Activated T-helper 9 cell treated with anti-CD3 and anti-CD28 coated beads, Interleukin-2, amount 50 U/mL, for 16 hours (primary cell): ENCODE results near the gene GLYATL3.
"Not testable (repeated sequence)": the region's sequence is repeated elsewhere in the genome, so short reads cannot be mapped to it uniquely, and the experiment has no call there.

ENCODE experiments used
- DNase-seq: peaks from one replicate; pipeline ENCODE4 v3.0.0-alpha.2; 2020; ENCODE audit warnings: low read depth

The GLYATL3 gene

DNA sequence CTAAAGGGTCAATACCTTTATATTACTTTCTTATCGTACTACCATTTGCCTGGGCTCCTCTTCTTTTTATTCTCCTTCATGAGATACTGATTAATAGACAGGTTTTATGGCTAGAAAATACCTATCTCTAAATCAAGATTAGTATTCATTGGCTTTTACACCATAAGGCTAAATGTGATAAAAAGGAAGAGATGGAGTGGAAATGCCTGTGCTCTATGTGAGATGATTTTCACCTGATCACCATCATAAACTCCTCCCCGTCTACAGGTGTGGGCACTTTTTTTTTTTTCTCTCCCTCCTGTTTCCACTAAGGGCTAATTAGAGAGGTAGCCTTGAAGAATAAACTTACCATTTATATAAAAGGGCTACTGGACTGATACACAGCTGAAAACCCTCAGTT lies at the start of gene GLYATL3:
TSS of gene GLYATL3 (plus strand) at position 301 of the 400 bp plus-strand sequence. CDS start 12,068 bp downstream, outside the sequence.
- DNase-seq: no peak

DNA sequence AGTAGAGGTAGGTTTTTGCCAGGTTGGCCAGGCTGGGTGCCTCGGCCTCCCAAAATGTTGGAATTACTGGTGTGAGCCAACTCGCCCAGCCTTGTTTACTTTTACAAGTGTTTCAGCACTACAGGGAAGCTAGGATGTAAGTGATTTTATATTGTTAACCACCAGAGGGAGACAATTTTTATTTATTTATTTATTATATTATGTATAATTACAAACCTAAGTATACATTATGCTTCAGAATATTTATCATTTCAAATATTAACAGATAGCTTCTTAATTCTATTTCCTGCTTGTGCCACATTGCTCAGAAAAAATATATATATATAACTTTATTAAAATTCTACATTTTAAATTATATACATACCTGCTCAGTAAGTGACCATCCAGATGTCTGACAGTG lies 46.5 kb upstream of the GLYATL3 start:
- no peak for DNase-seq

DNA sequence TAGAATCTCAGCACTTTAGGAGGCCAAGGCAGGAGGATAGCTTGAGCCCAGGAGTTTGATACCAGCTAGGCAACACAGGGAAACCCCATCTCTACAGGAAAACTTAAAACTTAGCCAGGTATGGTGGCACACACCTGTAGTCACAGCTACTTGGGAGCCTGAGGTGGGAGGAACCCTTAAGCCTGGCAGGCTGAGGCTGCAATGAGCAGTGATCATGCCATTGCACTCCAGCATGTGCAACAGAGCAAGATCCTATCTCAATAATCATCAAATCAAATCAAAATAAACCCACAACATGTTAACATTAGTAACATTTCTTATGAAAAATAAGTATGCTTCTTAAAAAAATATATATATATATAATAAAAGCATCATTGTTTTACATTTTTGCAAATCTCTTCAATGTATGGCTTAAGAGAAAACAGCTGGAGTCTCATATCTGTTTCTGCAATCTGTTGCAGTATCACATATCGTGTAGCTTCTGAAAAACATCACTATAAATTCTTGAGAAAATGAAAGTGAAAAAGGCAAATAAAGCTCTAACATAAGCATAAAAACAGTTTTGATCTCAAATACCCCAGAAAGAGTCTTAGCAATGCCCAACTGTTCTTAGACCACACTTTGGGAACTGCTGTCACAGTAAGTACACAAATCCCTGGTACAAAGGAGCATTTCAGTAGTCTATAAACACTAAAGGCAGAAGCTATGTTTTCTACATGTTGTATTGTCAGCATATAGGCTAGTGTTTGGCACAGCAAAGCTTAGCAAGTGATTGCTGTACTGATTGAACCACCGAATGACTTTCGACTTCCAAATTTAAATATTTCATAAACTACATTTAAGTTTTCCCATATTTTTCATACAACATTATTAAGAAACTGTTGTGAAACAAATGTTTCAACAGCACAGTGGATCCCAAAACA lies 44.7 kb upstream of the GLYATL3 start:
- no peak for DNase-seq

DNA sequence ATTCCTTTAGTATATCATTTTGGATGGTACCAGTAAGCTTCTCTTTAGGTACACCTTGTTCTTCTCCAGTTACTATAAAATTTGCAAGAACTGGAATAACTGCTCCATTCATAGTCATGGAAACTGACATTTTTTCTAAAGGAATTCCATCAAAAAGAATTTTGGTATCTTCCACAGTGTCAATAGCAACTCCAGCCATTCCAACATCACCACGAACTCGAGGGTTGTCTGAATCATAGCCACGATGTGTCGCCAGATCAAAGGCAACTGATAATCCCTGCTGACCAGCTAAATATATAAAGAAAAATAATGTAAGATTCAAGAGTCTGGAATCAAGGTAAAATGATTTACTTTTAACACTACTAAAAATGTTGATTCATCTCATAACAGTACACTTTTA lies 42.0 kb upstream of the GLYATL3 start:
- DNase-seq: no peak

DNA sequence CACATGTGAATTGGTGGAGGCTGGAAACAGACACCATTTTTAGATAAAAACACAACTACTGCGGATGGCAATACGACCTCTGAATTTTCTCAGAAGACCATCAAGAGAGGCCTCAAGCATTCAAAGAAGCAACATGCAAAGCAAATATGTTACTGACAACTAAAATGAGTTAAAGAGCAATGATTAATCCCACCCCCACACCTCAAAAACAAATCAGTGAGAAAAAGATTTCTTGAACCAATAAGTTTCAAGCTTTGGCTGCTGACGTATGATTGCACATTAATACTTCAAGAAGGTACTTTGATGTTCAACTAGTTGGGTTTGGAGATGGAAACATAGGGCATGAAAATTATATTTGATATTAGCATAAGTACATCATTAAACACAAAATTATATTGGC lies 37.7 kb upstream of the GLYATL3 start:
- DNase-seq: no peak

DNA sequence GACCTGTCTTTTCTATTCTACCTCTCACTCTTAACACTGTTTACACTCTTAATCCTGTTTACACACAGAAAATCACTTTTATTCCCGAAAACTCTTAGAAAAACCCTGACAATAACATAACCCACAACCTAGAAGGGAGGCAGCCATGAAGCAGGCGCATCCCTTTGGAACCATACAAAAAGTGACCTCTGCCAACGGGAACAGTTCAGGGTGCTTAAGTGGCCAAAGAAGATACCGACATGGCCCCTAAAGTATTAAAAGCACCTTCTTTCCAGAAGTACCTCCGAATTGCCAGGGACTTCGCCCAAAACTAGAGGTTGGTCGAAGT lies 37.2 kb upstream of the GLYATL3 start:
- DNase-seq: no peak

DNA sequence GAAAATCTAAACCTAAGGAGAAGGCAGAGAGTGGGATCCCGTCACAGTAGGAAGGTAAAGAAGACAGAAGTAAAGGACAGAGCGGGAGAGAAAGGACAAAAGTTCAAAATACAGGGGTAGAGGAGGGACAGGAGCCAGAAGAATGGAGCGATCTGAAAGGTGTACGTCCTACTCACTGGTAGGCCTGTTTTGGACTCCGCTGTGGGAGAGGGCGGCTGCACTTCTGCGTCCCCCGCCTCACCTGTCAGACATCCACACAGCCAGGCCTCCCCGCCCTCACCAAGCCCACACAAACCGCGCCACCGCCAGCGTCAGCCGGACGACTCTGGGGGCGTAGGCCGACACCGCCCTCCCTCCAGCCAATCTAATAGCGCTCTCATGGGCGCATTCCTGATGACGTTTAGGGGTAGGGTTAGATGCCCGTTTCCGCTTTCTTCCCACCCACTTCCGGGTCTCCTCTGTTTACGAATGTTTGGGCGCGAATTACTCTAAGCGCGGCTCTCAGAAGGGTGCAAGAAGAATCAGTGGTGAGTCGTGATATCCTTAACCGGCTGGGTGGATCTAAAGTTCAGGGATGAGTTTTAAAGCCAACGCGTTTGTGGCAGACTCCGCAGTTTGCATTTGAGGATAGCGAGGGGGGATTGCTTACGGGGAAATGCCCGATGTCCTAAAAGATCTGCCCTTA lies 36.7 kb upstream of the GLYATL3 start, which contains the start of the genes CENPQ and MMUT:
TSS of gene CENPQ (plus strand) at position 444 of the 685 bp plus-strand sequence. CDS start 6,807 bp downstream, outside the sequence.
TSS of gene MMUT (minus strand) at position 327 of the 685 bp plus-strand sequence. CDS start 3,787 bp downstream, outside the sequence.
- DNase-seq: peak; percentile 83

DNA sequence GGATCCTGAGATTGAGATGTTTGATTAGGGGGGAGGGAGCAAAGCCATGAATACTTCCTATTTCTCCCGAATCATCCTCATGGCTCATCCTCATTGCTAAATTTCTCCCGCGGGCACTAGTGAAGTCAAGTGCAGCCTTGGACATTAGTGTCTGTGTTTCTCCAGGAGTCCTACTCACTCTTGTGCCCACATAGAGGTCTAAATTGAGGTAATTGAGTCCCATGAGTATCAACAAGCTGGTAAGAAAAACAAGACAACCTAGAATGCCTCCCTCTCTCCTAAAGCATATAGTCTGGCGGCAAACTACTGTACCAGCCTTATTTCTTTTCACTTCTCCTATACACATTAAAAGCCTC lies 36.1 kb upstream of the GLYATL3 start:
- DNase-seq: no peak

DNA sequence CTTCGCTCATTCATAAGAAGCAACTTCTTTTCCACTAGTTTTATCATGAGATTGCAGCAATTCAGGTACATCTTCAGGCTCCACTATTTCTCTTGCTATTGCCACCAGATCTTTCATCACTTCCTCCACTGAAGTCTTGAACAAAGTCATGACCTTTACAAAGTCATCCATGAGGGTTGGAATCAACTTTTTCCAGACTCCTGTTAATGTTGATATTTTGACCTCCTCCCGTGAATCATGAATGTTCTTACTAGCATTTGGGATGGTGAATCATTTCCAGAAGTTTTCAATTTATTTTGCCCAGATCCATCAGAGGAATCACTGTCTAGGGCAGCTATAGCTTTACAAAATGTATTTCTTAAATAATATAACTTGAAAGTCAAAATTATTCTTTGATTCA lies 35.0 kb upstream of the GLYATL3 start:
- DNase-seq: no peak

DNA sequence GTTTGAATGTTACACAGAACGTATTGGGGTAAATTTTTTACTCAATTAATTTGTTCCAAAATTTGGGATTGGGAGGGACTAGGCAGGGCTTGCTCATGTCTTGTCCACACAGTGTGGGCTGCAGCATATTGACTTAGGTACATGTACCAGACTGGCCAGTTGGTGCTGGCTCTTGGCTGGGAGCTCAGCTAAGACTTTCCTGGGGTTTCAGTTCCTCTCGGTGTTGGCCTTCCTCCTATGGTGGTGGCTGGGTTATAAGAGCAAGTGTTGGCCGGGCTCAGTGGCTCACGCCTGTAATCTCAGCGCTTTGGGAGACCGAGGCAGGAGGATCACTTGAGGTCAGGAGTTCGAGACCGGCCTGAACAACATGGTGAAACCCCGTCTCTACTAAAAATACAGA lies 31.7 kb upstream of the GLYATL3 start:
- DNase-seq: no peak

DNA sequence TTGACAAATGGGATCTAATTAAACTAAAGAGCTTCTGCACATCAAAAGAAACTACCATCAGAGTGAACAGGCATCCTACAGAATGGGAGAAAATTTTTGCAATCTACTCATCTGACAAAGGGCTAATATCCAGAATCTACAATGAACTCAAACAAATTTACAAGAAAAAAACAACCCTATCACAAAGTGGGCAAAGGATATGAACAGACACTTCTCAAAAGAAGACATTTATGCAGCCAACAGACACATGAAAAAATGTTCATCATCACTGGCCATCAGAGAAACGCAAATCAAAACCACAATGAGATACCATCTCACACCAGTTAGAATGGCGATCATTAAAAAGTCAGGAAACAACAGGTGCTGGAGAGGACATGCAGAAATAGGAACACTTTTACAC lies 23.2 kb upstream of the GLYATL3 start:
- DNase-seq: not testable (repeated sequence)

DNA sequence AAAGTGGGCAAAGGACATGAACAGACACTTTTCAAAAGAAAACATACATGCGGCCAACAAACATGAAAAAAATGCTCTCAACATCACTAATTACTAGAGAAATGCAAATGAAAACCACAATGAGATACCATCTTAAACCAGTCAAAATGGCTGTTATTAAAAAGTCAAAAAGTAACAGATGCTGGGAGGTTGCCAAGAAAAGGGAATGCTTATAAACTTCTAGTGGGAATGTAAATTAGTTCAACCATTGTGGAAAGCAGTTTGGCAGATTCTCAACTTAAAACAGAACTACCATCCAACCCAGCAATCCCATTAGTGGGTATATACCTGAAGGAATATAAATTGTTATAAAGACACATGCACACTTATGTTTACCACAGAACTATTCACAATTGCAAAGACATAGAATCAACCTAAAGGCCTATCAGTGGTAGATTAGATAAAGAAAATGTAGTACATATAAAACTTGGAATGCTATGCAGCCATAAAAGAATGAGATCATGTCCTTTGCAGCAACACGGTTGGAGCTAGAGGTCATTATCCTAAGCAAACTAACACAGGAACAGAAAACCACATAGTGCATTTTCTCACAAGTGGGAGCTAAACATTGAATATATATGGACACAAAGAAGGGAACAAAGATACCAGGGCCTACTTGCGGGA lies 20.3 kb upstream of the GLYATL3 start:
- DNase-seq: no peak

DNA sequence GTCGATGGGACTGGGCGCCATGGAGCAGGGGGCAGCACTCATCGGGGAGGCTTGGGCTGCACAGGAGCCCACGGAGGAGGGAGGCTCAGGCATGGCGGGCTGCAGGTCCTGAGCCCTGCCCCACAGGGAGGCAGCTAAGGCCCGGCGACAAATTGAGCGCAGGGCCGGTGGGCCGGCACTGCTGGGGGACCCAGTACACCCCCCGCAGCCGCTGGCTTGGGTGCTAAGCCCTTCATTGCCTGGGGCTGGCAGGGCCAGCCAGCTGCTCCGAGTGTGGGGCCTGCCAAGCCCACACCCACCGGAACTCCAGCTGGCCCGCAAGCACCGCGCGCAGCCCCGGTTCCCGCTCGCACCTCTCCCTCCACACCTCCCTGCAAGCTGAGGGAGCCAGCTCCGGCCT lies 17.9 kb upstream of the GLYATL3 start:
- DNase-seq: not testable (repeated sequence)

DNA sequence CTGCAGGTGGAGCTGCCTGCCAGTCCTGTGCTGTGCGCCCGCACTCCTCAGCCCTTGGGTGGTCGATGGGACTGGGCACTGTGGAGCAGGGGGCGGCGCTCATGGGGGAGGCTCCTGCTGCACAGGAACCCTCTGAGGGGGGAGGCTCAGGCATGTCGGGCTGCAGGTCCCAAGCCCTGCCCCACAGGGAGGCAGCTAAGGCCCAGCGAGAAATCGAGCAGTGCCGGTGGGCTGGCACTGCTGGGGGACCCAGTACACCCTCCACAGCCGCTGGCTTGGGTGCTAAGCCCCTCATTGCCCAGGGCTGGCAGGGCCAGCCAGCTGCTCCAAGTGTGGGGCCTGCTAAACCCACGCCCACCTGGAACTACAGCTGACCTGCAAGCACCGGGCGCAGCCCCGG lies 16.3 kb upstream of the GLYATL3 start:
- DNase-seq: not testable (repeated sequence)

DNA sequence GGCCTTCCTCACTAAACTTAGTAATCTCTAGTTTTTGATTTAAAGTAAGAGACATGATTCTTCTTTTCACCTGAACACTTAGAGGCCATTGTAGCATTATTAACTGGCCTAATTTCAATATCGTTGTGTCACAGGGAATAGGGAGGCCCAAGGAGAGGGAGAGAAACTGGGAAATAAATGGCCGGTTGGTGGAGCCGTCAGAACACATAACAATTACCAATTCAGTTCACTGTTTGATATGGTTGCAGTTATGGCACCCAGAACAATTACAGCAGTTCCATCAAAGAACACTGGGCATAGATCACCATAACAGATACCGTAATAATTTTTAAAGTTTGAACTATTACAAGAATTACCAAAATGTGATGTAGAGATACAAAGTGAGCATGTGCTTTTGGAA lies 9.1 kb upstream of the GLYATL3 start:
- no peak for DNase-seq

DNA sequence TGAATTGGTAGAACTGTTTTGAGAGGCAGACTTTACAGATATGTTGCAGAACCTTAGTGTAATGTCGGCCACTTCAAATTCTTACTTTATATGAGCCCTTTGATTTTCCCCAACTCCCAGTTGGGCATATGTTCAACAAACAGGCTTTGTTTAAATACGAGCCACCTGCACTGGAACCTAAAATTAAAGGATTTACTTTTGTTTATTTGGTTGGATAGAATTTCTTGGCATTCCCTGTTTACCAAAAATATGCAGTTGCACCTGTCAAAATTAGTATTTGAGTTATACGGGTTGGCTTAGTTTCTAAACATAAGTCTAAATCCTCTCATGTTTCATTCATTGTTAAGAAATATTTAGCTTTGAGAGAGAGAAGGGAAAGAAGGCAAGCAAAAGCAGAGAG lies 2.4 kb upstream of the GLYATL3 start:
- DNase-seq: no peak

DNA sequence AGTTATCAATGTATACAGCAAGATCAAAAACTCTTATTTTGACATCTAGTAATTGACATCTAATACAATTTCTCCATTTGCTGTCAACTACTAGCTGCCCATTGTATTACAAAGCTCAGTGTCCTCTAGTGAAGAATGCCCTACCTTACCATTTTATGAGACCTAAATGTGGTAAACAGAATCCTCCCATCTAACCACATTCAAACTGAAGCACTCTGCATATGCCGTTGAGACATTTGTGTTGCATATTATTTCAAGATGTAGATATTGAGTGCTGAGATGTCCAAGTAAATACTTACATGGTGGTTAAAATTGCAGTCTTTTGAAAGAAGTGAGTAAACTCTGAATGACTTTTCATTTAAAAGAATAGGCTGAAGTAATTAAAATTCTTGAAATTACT lies 597 bp upstream of the GLYATL3 start:
- no peak for DNase-seq

DNA sequence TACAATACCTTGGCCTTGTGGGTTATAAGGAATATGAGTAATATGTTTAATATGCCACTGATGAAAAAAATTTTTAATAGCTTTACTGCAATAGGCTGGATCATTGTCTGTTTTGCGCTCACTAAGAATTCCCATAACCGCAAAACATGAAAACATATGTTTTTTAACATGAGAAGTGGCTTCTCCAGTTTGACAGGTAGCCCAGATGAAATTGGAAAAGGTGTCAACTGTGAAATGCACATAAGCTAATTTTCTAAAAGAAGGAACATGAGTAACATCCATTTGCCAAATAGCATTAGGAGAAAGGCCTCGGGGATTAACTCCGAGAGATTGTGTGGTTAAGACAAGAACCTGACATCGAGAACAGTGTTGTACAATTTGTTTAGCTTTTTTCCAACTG lies 4.9 kb downstream of the GLYATL3 start:
- DNase-seq: no peak

DNA sequence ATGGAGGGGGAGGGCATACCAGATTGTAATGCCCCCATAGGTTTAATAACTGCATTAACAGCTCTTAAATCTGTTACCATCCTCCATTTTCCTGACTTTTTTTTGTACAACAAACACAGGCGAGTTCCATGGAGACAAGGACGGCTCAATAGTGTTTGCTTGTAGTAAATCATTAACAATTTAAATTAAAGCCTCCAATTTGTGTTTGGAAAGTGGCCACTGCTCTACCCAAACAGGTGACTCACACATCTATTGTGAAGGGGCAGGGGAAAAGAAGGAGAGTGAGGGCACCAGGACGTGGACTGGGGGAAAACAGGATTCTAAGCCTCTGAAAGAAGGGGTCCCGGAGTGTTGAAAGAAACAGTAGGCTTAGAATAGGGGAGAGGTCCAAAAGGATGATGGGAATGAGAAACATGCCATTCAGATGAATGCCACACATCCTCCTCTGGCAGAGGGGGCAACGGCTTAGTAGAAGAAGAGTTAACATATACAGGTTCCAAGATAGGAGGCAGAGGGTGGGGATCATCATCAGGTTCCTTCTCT lies 6.9 kb downstream of the GLYATL3 start:
- no peak for DNase-seq

DNA sequence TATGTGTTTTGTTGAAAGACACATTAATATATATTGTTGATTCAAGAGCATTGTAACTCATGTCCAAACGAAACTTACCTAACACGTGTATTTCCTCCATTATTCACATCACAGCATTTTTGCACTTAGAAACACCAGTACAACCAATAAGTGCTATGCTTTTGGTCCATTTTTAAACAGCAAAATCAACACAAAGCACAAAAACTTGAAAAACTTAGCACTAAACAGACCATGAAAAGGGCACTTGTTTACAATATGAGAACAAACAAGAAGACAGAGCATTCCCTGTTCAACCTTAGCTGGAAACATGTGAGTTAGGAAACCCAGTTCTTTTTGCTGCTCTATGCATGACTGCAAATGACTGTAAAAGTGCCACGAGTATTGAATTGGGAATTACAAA lies 9.6 kb downstream of the GLYATL3 start:
- DNase-seq: no peak

DNA sequence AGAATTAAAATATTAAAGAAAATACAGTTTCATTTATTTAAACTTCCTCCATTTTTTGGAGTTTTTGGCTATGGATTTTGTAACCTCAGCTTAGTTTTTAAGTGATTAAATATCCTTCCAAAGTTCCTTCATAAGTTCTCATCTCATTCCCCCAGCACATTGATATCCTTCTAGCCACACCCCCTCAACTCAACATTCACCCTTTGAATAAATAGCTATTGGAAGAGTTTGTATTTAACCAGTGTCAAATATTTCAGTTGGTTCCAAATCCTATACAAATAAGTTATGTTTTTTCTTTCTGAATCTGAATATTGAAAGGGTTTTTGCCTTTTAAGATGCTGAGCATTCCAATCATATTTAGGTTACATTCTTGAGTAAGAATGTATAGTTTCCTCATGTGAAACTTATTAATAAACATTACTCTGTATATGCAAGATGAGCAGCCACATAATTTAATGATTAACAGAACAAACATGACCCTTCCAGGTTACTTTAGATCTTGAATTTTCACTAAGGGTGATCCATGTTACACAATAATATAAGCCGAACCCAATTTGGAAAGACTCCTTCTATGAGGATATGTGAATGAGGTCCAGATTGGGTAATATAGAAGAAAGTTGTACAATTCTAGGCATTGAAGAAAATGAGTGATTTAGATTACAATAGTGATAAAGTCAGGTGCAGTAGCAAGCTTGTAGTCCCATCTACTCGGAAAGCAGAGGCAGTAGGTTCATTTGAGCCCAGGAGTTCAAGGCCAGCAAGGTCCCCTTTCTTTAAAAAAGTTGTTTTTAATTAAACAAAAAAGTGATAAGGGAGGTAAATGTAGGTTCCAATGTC lies 13.6 kb downstream of the GLYATL3 start:
- no peak for DNase-seq
